ENCODE data around the gene PGGT1B.

The PGGT1B gene

DNA sequence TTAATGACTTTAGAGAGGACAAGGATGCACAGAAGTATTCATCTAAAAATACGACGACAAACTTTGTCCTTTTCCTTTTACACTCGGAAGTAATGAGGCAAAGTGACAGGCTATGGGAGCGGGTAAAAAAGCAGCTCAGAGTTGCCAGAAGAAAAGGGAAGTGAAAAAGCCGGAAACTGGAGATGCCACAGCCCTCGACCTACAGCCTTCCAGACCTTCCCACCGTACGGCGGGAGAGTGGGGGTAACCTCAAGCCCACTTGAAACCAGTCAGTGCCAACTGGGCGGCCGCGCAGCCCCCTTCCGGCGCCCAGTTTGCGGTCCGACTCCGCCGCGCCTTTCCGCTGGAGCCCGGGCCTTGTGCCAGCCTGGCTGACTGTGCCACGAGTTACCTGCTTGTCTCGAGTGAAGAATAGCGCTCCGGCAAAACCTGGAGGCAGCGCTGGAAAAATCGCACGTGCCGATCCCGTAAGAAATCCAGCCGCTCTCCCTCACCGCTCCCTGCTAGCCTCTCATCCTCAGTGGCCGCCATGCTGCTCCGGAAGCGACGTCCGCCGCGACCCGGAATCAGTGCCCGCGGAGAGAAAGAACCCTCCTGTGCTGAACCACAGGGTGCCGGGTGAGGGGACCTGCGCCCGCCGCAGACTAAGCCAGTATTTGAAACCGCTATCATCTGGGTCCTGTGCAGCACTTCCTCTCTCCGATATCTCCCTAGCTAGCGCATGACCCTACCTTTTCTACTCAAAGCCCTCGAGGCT, at the start of gene PGGT1B:
Gene PGGT1B (minus strand): TSS at position 557 of the 757 bp plus-strand sequence. CDS start 26 bp downstream, at position 531.
- peak; percentile 86 for DNase-seq

DNA sequence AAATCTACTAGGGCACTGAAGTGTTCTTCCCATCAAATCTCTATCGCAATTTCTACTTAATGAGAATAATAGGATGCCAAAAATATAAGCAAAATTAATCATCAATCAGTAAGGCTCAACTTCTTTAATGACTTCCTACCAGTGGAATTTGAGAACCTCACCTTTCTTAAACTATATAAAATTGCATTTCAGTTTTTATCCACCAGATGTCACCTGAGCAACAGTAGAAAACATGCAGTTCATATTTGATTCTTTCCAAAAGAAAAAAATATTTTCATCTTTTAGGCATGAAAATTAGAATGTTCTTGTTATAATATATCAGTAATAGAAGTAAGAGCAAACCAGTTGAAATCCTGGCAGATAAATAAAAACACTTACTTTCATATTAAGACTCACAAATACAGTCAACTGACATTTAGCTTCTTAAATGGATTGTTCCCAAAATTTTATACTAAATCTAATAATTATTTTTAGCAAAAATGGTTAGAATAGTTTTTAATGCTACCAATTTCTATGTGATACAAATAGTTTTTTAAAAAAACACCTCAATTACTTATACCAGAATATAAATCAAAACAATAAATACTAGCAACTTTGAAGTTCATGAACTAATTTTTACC, 47.2 kb upstream of the PGGT1B start:
- DNase-seq = peak; percentile 38

DNA sequence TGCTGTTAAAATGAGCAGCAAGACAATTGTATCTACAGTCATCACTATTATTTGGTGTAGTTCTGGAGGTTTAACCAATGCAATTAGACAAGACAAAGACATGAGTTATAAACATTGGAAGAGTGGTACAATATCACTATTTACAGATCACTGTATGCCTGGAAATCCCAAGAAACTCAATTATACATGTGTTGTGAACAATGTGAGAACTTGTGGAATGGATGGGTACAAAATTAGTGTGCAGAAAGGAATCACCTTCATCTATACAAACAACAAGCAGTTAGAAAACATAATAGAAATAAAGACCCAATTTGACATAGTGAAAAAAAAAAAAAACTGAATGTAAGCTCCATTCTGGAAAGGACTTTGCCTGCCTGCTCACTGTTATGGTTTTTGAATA, 46.1 kb upstream of the PGGT1B start:
- DNase-seq = no peak

DNA sequence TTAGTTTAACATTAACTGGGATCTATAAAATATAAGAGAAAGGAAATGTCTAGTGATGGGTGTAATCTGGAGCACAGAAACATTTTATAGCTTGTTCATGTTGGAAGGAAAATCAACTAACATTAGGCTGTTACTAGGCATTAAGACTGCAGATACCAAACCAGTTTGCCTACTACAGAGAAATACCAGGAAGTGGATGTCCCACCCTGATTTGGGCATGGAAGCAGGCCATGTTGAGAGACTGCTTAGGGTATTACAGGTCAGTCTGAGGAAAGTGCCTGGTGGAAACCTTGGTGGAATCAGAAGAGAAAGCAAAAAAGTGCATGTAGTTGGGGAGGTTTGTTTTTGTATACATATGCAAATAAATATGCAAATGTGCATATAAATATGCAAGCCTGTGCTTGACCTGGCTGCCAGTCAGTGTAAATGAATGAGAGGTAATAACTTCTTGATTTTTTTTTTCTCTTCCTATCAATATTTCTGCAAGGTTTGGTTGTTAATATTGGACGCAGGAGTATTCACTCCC, 43.4 kb upstream of the PGGT1B start:
- DNase-seq = no peak

DNA sequence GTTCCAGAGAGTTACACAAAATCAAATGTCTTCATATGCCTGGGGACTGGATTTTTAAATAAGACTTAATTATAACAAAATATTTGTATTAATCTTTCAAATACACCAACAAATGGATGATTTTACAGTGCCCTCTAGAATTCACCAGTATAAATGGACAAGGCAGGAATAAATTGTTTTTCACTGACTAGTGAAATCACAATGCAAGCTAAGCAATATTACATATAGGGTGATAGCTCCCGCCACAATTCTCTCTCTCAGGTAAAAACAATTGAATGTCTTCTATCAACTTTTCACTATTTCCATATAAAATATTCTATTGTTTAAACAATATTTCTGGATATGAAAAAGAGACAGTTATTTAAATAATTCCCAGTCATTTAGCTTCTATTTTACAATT, 41.8 kb upstream of the PGGT1B start:
- no peak for DNase-seq

DNA sequence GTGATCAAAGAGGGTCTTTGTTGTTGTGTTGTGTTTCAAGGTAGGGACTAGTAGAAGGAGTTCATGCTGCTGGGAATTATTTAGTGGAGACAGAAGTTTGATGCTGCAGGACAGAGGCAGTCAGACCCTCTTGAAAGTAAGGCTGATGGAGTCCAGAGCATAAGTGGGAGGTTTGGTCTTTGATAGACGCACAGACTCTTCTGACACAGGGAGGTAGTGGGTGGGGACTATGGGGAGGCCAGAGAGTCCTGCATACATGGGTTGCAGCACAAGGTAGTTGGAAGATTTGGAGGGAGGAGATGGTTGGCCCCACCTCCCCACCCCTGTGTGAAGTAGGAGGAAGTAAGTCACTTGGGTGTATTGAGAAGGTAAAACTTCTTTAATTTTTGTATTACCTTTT, 36.1 kb upstream of the PGGT1B start:
- DNase-seq = no peak

DNA sequence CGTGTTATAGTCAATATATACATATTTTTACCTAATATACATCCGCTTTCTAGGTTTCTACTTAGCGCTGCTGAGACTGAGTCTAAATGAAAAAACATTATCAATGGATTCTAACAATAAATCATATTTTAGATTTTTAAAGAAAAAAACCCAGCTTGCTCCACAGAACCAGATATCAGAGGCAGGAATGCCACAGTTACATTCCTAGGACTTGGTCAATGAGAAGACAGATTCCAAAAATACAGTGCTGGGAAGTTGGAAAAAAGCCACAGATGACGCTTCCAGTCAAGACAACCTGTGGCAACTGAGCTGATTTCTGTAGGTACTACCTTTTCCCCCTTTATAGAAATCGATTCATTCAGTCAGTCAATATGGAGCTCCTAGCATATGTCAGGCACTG, 34.4 kb upstream of the PGGT1B start:
- DNase-seq = no peak

DNA sequence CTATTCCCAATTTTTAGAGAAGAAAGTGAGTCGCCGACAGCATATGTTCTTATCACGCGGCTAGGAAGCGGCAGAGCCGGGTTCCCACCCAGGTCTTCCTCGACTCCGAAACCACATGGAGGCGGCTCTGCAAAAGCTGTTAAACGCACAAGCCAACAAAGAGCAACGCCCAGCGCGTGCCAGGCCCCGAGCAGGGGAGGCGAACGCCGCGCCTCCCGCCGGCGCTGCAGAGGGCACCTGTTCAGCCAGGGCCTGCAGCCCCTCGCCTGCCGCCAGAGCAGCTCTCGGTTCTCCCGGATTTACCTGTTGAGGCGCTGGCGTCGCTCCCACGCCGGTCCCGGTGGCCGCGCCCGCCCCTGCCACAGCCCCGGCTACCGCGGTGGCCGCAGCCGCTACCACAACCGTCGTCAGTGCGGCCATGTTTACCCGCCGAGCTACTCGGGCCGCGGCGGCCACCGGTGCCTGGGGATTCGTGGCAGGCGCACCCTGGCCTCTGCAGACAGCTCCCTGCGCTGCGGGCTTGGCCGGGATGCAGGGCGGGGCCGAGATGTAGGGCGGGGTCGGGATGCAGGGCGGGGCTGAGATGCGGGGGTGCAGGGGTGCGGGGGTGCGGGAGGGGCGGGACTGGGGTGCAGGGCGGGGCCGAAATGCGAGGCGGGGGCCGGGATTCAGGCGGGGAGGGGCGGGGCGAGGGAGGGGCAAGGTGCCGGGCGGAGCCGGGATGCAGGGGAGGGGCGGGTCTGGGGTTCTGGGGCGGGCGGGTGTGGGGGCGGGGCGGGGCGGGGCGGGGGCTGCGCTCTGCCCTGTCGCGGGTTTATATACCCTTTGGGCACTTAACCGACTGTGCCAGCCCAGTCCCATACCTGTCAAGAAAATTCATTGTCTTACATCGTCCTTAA, 33.7 kb upstream of the PGGT1B start, which contains the start of gene CCDC112:
Gene CCDC112 (minus strand): TSS at position 531 of the 899 bp plus-strand sequence. CDS start 111 bp downstream, at position 420.
- peak; percentile 85 for DNase-seq

DNA sequence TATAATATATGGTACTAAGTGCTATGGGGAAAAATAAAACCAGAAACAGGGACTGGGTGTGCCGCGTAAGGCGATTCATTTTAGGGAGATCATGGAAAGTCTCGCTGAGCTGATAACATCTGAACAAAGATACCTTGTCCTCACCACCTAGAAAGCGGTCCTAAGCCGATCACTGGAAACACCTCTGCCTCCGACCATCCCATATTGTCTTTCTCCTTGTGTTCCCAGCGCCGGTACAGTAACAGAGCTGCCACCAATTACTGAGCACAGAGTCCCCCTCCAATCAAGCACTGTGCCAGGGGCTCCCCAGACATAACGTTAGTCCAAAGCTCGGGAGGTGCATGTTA, 33.1 kb upstream of the PGGT1B start:
- DNase-seq = no peak

DNA sequence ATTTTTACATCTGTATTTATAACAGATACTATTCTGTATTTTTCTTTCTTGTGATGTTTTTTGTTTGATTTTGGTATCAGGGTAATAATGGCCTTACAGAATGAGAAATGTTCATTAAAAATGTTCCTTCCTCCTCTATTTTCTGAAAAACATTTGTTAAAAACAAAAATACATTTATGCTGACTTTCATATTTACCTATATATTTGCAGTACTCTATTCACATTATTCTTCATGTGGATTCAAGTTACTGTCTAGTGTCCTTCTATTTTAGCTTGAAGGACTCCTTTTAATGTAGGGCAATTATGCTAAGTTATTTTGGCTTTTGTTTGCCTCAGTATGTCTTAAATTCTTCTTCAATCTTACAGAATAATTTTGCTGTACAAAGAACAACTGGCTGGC, 28.7 kb upstream of the PGGT1B start:
- no peak for DNase-seq

DNA sequence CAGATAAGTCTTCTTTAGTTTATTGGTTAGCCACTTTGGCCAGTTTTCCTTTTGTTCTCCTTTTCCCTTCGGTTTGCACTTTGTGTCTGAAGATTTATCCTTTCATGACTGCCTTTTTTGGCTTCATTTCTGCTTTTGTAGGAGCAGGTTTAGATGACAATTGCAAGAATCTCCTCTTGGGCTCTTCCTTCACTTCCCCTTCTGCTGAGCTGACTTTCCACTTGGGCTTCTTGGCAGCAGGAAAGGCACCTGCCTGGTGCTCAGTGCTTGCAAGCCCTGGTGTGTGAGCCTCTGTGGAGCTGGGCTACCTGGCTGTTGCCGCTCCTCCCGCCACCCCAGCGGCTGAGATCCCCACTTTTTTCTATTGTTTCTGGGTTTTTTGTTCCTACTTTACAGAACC, 26.4 kb upstream of the PGGT1B start:
- no peak for DNase-seq

DNA sequence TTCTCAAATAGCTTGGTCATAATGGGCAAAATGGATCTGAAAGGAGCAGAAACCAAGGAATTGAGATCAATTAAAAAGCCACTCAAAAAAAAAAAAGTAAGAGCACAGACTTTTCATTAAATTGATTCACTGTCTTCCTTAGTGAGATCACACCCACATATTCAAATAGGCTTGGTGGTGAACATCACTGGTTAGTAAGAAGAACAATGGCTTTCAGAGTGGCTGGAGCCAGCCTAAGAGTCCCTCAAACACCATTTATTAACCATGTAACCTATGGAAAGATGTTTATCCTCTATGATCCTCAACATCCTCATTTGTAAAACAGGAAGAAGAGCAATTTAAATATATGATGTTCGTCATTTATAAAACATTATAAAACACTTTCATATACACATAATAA, 21.3 kb upstream of the PGGT1B start:
- DNase-seq = no peak

DNA sequence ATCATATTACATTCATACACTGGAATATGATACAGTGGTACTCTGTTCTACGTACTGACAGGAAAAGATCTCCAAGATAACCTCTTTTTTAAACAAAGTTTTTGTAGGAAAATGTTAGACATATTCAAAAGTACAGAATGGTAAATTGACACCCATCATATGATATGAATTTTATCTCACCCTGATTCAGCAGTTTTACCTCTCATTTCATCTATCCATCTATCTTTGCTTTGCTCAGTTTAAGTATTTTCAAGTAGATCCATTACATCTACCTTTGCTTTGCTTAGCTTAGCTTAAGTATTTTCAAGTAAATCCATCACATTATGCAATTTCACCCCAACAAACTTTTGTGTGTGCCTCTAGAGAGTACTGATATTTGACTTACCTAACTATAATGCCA, 19.5 kb upstream of the PGGT1B start:
- DNase-seq = no peak

DNA sequence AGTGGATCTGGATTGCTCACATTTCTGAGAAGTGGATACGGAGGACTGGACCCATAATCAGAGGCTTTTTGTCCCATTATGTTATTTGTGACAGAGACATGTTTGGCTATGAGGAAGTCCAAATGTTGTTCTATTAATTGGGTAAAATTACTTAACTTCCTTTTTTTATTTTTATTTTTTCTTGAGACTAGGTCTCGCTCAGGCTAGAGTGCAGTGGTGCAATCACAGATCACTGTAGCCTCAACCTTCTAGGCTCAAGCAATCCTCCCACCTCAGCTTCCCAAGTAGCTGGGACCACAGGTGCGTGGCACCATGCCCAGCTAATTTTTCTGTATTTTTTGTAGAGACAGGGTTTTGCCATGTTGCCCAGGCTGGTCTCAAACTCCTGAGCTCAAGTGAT, 11.9 kb upstream of the PGGT1B start:
- DNase-seq = no peak

DNA sequence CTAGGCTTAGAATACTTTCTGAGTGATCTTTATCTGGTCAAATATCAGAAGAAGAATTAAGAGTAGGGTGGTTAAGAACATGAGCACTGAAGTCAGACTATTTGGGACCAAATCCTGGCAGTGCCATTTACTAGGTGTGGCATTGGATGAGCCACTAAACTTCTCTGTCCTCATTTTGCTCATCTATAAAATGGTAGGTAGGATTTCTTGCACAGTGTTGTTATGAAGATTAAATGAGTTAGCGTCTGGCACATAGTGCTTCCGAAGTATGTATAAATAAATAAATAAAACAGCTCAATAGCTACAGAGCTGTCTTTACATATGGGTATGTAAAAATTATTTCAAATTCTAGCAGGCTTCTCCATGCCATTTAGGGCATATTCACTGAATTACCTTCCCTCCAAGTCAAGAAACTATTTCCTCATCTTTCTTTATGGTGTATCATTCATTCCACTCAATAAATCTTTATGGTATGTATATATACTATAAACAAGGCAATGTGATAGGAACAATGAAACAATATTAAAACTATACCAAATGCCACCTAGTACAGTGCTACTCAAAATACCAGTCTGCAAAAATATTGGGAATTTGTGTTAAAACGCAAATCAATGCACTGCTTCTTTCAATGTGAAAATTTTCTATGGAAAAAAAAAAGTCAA, 9.8 kb upstream of the PGGT1B start:
- DNase-seq = no peak

DNA sequence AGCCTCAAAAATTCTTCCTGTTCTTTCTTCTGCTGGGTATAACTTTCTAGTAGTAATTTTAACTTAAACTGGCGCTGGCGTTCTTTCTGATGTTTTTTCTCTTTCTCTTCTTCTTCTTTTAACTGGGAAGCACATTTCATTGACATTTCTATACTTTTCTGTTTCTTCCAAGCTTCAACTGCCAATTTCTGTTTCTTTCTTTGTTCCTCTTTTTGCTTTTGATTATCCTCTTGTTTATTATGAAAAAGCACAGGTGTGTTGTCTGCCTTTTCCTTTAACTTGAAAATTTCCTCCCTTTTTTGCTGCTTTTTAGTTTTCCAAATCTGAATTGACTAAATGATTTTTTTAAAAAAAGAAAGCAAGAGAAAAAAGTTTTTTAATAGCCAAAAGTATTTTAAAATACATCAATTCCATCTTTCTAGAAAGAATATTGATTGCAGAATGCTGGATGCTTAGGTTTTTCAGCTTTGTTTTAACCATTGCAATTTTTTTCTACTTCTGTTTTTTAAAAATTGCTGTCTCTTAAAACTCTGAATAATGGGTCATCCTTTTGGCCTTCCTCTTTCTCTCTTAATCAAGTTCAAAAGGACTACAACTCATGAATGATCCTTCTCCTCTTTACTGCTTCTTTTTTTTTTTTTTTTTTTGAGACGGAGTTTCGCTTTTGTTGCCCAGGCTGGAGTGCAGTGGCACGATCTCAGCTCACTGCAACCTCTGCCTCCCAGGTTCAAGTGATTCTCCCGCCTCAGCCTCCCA, 8.8 kb upstream of the PGGT1B start:
- DNase-seq = no peak

DNA sequence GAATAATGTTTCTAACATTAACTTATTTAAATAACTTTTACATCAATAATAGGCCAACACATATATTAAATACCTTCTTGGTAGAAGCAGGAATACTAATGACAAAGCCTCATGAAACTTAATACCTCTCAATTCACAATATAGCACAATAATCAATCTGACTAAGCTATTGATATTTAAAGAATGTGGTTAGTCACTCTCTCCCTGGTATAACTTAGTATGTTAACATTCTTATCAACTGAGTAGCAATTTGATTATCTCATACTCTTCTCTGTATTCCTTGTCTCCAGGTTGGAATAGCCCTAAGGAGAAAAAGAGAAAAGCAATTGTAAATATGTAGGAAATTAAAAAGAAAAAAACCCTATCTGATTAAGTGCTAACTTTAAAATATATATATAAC, 4.9 kb upstream of the PGGT1B start:
- DNase-seq = no peak

DNA sequence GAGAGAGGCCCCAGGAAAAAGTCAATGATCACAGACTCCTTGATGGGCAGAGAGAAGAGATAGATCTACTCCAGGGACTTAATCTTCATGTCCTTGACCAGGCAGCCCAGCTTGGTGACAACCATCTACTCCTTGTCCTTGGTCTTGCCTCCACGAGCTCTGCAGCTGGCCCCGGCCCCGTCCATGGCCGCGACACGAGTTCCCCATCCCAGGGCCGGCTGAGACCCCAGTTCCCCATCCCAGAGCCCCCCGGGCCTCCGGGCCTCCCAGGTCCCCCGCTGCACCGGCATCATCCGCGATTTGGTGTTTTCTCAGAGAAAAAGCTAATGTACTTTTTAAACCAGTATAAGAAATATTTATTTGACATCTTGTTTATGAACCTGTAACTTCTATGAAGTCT, 2.5 kb upstream of the PGGT1B start:
- no peak for DNase-seq

DNA sequence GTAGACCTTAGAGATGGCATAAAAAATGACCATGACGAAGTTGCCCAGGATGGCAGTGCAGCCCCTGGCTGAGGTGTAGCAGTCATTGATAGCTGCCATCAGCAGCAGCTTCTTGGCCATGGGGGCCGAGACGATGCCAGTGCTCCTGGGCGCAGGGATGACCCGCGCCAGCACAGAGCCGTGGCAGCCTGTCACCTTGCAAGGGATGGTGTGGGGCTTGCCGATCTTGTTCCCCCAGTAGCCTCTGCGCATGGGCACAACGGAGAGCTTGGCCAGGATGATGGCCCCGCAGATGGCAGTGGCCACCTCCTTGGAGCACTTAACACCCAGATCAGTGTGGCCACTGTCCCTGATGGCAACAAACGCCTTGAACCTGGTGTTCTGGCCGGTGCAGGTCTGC, 2.1 kb upstream of the PGGT1B start:
- DNase-seq = no peak

DNA sequence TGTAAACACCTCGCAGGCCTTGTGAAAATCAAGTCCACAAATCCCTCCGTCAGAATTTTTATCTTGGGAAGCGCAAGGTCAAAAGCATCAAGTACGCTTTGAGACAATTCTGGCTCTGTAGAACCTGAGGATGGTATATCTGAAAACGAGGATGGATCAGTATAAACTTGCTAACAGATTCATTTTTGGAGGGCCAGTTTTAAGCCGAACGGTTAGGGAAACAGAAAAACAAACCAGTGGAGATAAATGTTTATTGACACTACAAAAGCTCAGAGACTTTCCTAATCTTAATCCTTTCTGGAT, 352 bp upstream of the PGGT1B start:
- no peak for DNase-seq

DNA sequence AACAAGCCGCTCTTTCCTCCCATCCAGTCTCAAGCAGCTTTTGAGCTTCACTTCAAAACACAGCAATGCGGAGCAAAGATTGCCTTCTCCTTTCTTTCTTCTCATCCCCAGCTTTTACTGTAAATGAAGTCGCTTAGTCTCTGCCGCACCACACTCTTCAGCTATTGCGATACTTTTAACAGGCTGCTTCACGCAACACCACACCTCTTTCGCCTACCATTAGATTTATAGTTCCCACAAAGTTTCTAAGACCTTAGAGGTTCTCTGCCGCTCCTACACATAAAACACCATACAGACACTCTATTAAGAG, 711 bp downstream of the PGGT1B start:
- no peak for DNase-seq

DNA sequence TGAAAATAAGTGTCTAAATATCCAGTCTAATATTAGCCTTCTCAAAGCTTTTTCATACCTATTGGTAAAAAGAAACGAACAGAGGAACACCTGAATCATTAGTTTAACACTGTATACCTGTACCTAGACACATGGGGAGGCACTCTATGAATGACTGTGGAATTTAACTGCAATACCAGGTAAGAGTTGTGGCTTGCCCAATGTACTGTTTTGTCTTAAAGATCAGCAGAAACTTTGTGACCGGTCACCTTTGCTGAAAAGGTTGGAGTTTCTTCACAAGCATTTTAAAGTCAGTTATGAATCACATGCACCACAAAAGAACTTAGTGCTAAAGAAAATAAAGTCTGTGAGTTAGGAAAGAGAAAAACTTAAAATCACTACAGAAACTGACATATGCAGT, 2.4 kb downstream of the PGGT1B start:
- DNase-seq = no peak

DNA sequence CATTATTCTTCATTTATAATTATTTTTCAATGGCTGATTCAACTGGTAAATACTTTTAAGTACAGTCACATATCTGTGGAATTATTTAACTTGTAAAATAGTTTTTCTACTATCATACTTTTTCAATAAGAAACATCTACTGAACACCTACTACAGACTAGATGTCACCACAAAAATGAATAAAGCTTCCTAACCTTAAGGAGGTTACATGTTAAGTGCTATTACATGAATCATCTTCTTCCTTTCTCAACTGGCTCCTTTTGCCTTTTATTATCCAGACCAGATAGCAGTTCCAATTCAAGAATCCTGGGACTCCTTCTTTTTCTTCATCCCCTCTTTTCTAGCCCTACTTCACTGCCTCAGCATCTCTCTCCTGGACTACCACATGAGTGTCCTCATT, 4.7 kb downstream of the PGGT1B start:
- no peak for DNase-seq

Data from activated CD4-positive, alpha-beta T cell treated with anti-CD3 and anti-CD28 coated beads, Interleukin-2, Interleukin-6, amounts not matched to agents 100 ng/mL and 50 ng/mL, durations not matched to agents 16 hours and 8 hours (primary cell).